ENCODE measurements around the gene MC2R. TPM values are rescaled to one million over a fixed set of nuclear protein-coding genes. Genes with fewer than 3 reads are reported as not detected.

MC2R gene
- total RNA-seq = not detected in 2 replicates
- long read RNA-seq = 0 reads

GRCh38 chr18:13915391-13915790, at the start of gene MC2R:
Gene MC2R, minus strand, starts transcription at chr18:13915536. Its CDS starts 30,018 bp downstream, at chr18:13885518.
- Mint-ChIP-seq H3K9me3 (ENCODE audit: low read depth) (no peaks in the 10 kb centered on the region), H3K36me3 (ENCODE audit: insufficient read depth) (no peaks in the 10 kb centered on the region), H3K27ac (no peak within 1 kb of the TSS), H3K4me1 (ENCODE audit: low read depth) (peaks cover 2% of the 10 kb centered on the region), H3K27me3 (peaks cover 3% of the 10 kb centered on the region), H3K4me3 (ENCODE audit: low read depth) (no peak within 1 kb of the TSS)
- TF ChIP-seq CTCF (IDR thresholded peaks at IDR 0.05; ENCODE audit: unreplicated experiment) = no peak
- no peak for DNase-seq (ENCODE audit: low spot score, unreplicated experiment)

DNA sequence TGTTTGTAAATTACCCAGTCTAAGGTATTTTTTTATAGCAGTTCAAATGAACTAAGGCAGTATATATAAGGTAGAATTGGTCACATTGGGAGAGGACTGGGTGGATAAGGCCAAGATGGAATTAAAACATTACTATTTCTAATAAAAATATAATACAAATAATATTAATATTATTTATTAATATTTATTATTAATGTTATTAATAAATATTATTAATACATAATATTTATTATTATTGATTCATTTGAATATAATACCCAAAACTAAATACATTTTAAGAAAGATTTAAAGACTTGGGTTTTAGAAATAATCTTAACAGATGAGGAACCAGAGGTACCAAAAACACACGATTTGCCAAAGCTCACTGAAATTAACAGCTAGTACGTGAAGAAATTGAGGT, 30.5 kb upstream of the MC2R start:
- TF ChIP-seq CTCF (IDR thresholded peaks at IDR 0.05; ENCODE audit: unreplicated experiment) = no peak
- no peak for DNase-seq (ENCODE audit: low spot score, unreplicated experiment)
- Mint-ChIP-seq H3K9me3 (ENCODE audit: low read depth) (peaks cover 16% of the 10 kb centered on the region), H3K4me1 (ENCODE audit: low read depth) (no peaks in the 10 kb centered on the region), H3K27ac (no peak overlapping the region), H3K4me3 (ENCODE audit: low read depth) (no peak overlapping the region), H3K27me3 (no peaks in the 10 kb centered on the region), H3K36me3 (ENCODE audit: insufficient read depth) (no peaks in the 10 kb centered on the region)

- Mint-ChIP-seq H3K27me3 (no peaks in the 10 kb centered on the region), H3K9me3 (ENCODE audit: low read depth) (peaks cover 9% of the 10 kb centered on the region), H3K4me1 (ENCODE audit: low read depth) (no peaks in the 10 kb centered on the region), H3K36me3 (ENCODE audit: insufficient read depth) (no peaks in the 10 kb centered on the region), H3K4me3 (ENCODE audit: low read depth) (no peak overlapping the region), H3K27ac (no peak overlapping the region)
- TF ChIP-seq CTCF (IDR thresholded peaks at IDR 0.05; ENCODE audit: unreplicated experiment) = no peak
- no peak for DNase-seq (ENCODE audit: low spot score, unreplicated experiment)
These were observed 28.0 kb upstream of the MC2R start for GRCh38 chr18:13943338-13943737.

- TF ChIP-seq CTCF (IDR thresholded peaks at IDR 0.05; ENCODE audit: unreplicated experiment) = no peak
These were observed 25.0 kb upstream of the MC2R start for GRCh38 chr18:13940326-13940725.

GRCh38 chr18:13934676-13935075, 19.3 kb upstream of the MC2R start:
- no peak overlapping the region for H3K4me3 Mint-ChIP-seq (ENCODE audit: low read depth)
- H3K27me3 Mint-ChIP-seq = no peaks in the 10 kb centered on the region
- no peak overlapping the region for H3K27ac Mint-ChIP-seq
- H3K9me3 Mint-ChIP-seq (ENCODE audit: low read depth) = no peaks in the 10 kb centered on the region
- no peaks in the 10 kb centered on the region for H3K4me1 Mint-ChIP-seq (ENCODE audit: low read depth)
- no peak for DNase-seq (ENCODE audit: low spot score, unreplicated experiment)
- no peak for TF ChIP-seq CTCF (IDR thresholded peaks at IDR 0.05; ENCODE audit: unreplicated experiment)
- no peaks in the 10 kb centered on the region for H3K36me3 Mint-ChIP-seq (ENCODE audit: insufficient read depth)

More at GRCh38 chr18:13940326-13940725, 25.0 kb upstream of the MC2R start:
- Mint-ChIP-seq H3K27me3 (no peaks in the 10 kb centered on the region), H3K4me1 (ENCODE audit: low read depth) (no peaks in the 10 kb centered on the region), H3K9me3 (ENCODE audit: low read depth) (peaks cover 3% of the 10 kb centered on the region), H3K4me3 (ENCODE audit: low read depth) (no peak overlapping the region), H3K36me3 (ENCODE audit: insufficient read depth) (no peaks in the 10 kb centered on the region), H3K27ac (no peak overlapping the region)
- no peak for DNase-seq (ENCODE audit: low spot score, unreplicated experiment)
